Fibroblast of pulmonary artery (primary cell): ENCODE data around the gene GRAP2.

Experiments
- DNase-seq: peaks from one replicate; pipeline ENCODE4 v3.0.0-alpha.2; 2010; ENCODE audit warnings: low read depth
- H3K4me3 ChIP-seq: replicated peaks from 2 replicates; pipeline ENCODE4 v1.5.1; 2011; ENCODE audit warnings: low read depth, mild to moderate bottlenecking, control low read depth, low read length, moderate library complexity
- TF ChIP-seq, protein P1 (sequence below): IDR thresholded peaks from 2 replicates; pipeline ENCODE4 v1.5.1; 2011; ENCODE audit warnings: mild to moderate bottlenecking, control low read depth, low read length, inconsistent platforms; ENCODE audit errors: missing control alignments

Gene GRAP2

GRCh38 chr22:39936523-39937145, 35.8 kb downstream of the GRAP2 start:
- TF ChIP-seq, protein P1, sequence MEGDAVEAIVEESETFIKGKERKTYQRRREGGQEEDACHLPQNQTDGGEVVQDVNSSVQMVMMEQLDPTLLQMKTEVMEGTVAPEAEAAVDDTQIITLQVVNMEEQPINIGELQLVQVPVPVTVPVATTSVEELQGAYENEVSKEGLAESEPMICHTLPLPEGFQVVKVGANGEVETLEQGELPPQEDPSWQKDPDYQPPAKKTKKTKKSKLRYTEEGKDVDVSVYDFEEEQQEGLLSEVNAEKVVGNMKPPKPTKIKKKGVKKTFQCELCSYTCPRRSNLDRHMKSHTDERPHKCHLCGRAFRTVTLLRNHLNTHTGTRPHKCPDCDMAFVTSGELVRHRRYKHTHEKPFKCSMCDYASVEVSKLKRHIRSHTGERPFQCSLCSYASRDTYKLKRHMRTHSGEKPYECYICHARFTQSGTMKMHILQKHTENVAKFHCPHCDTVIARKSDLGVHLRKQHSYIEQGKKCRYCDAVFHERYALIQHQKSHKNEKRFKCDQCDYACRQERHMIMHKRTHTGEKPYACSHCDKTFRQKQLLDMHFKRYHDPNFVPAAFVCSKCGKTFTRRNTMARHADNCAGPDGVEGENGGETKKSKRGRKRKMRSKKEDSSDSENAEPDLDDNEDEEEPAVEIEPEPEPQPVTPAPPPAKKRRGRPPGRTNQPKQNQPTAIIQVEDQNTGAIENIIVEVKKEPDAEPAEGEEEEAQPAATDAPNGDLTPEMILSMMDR, result no peak
- H3K4me3 ChIP-seq, result no peak overlapping the region
- no peak for DNase-seq

GRCh38 chr22:39937906-39938305, 37.0 kb downstream of the GRAP2 start:
- TF ChIP-seq, protein P1, result no peak

GRCh38 chr22:39938509-39939111, 37.7 kb downstream of the GRAP2 start:
- TF ChIP-seq, protein P1, result no peak
- no peak for DNase-seq
- no peak overlapping the region for H3K4me3 ChIP-seq

More at GRCh38 chr22:39937906-39938305, 37.0 kb downstream of the GRAP2 start:
- no peak overlapping the region for H3K4me3 ChIP-seq
- DNase-seq, result no peak

DNA sequence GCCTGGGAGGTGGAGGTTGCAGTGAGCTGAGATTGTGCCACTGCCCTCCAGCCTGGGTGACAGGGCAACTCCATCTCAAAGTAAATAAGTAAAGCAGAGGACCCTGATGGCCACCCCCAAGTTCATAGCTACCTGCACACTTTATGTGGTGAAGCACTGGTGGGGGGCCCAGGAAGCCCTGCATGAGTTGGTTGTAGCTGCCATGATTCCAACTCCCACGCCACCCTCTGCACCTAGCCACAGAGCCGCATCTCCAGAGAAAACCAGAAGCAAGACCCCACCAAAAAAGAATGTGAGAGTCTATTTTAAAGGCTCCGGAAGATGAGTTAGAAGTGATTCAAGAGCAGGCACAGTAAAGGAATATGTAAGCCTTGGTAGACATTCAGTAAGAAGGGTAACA, 38.9 kb downstream of the GRAP2 start:
- no peak overlapping the region for H3K4me3 ChIP-seq
- TF ChIP-seq, protein P1, result no peak
- no peak for DNase-seq

DNA sequence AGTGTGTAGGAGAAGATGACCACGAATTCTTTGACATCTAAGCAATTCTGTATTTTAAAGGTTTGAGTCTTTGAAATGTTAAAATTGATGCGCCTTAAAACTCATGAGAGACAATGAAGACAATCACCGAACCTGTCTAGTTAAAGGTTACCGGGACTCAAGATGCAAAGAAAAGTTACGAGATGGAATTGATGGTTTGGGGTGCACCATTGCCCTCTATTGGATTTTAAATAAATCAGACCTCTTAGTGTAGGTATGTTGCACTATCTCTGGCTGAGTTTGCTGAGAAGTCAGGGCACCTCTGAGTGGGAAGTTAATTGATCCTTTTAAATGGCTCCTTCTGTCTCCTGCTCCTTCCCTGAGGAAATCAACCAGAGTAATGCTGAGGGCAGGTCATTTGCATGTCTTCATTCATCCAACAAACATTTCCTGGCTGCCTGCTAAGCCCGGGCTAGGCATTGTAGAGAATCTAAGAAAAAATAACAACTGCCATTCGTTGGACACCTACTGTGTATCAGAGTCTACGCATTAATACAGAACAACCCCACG, 39.9 kb downstream of the GRAP2 start:
- H3K4me3 ChIP-seq, result no peak overlapping the region
- no peak for DNase-seq
- TF ChIP-seq, protein P1, result no peak

- no peak for DNase-seq
- no peak overlapping the region for H3K4me3 ChIP-seq
- TF ChIP-seq, protein P1, result no peak
These were observed 40.7 kb downstream of the GRAP2 start for GRCh38 chr22:39941601-39942000.
